Lower leg skin (tissue), 4 donors: ENCODE measurements around the gene SLC27A6. TPM values are rescaled to one million over a fixed set of nuclear protein-coding genes. Genes with fewer than 3 reads are reported as not detected.
"Not testable (repeated sequence)": the region's sequence is repeated elsewhere in the genome, so short reads cannot be mapped to it uniquely, and the experiment has no call there.

Experiments used
- DNase-seq, 2 donors: peaks; one replicate each; pipeline ENCODE4 v3.0.0-alpha.2; 2019; ENCODE audit warnings: low spot score in 2 of 2
- H3K4me3 ChIP-seq: fragments of 200-600 bp; sonication (generic); 2 replicates; pipeline ENCODE4 v1.5.1; 2017; ENCODE audit warnings: mild to moderate bottlenecking, low read depth; ENCODE audit not compliant: poor library complexity, severe bottlenecking
- CTCF ChIP-seq, 3 donors: fragments of 450-650 bp; IDR thresholded peaks; one replicate each; pipeline ENCODE4 v1.5.1; 2016; ENCODE audit warnings: antibody characterized with exemption in 3 of 3, mild to moderate bottlenecking in 3 of 3, moderate library complexity in 2 of 3
- POLR2A ChIP-seq, 2 donors: fragments of 450-650 bp; IDR thresholded peaks; one replicate each; pipeline ENCODE4 v1.6.1; 2016 to 2017; ENCODE audit warnings: antibody characterized with exemption in 2 of 2, mild to moderate bottlenecking in 1 of 2, moderate library complexity in 1 of 2
- WGBS, 2 donors: methylation state at CpG; one replicate each; pipeline ENCODE4 v1.1.5; 2018; 5-methylcytosine and 5-hydroxymethylcytosine counted together
- intact Hi-C: fragments of 100-400 bp; cut with DNase I; formaldehyde crosslinking; loops from one replicate; pipeline ENCODE4 v1.15.0; 2023; ENCODE audit warnings: low total_unique reads
- total RNA-seq, 4 donors: library from RNA; depleted of rRNA; stranded (reverse); fragments of >200 nt; gene quantifications; one replicate each; pipeline ENCODE4 v1.1.0, GENCODE V29; 2016

SLC27A6 gene
- total RNA-seq, 4 donors from 2014 or later, result 0.38 to 2.5 (median 0.65) TPM

GRCh38 chr5:128927644-128928043 is 37.6 kb upstream of the SLC27A6 start:
- H3K4me3 ChIP-seq, result no peak overlapping the region
- intact Hi-C loops, result no loop called here
- TF ChIP-seq POLR2A (IDR thresholded peaks at IDR 0.05) (no peak), CTCF (IDR thresholded peaks at IDR 0.05) (no peak)
- 44 to 64% methylated on average over 3 of the region's 3 CpGs for WGBS, 2 donors
- DNase-seq, result no peak

DNA sequence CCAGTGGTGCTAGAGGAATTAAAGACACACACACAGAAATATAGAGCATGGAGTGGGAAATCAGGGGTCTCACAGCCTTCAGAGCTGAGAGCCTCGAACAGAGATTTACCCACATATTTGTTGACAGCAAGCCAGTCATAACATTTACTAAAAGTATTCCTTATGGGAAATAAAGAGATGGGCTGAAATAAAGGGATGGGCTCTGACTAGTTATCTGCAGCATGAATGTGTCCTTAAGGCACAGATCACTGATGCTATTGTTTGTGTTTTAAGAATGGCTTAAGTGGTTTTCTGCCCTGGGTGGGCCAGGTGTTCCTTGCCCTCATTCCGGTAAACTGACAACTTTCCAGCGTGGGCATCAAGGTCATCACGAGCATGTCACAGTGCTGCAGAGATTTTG is 33.1 kb upstream of the SLC27A6 start:
- intact Hi-C loops, DNase-seq, H3K4me3 ChIP-seq: not testable (repeated sequence)
- WGBS, 2 donors, result 80 to 85% methylated on average over 4 of the region's 4 CpGs

- intact Hi-C loops, DNase-seq, H3K4me3 ChIP-seq: not testable (repeated sequence)
- WGBS, 2 donors, result 83 to 98% methylated on average over 7 to 8 of the region's 9 CpGs
These were observed 22.2 kb upstream of the SLC27A6 start for GRCh38 chr5:128943100-128943499.

DNA sequence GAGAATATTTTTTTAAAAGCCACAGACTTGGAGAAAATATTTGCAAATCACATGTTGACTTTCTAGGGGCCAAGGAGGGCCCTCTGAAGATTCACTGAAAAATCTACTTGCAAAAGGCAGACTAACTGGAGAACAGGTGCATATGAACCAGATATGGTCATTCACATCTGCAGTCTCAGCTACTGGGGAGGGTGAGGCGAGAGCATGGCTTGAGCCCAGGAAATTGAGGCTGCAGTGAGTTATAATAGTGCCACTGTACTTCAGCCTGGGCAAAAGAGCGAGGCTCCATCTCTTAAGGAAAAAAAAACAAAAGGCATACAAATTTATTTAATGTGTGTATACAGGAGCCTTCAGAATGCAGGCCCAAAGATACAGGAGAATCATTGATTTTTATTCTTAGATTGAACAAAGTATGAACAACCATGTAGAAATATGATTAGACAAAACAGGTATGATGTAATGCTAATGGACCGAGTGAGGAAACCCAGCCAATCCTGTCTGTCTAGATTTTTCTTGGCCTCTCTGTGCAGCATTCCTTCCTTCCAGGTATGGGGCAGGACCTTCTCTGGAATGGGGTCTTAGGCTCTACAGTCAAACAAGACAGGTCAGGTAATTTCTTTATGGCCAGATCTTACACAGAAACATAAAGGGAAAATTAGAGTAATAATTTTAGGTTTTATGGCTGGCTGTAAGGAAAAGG is 15.3 kb upstream of the SLC27A6 start:
- 60 to 62% methylated on average over 3 of the region's 3 CpGs for WGBS, 2 donors
- intact Hi-C loops, result no loop called here
- no peak overlapping the region for H3K4me3 ChIP-seq
- DNase-seq, result no peak
- TF ChIP-seq CTCF (IDR thresholded peaks at IDR 0.05) (no peak), POLR2A (IDR thresholded peaks at IDR 0.05) (no peak)

GRCh38 chr5:128951301-128951700 is 14.0 kb upstream of the SLC27A6 start:
- not testable (repeated sequence) for DNase-seq, H3K4me3 ChIP-seq
- WGBS, 2 donors, result 76 to 82% methylated on average over 6 of the region's 6 CpGs

GRCh38 chr5:128956164-128956563 is 9.1 kb upstream of the SLC27A6 start:
- TF ChIP-seq CTCF (IDR thresholded peaks at IDR 0.05) (no peak), POLR2A (IDR thresholded peaks at IDR 0.05) (no peak)
- intact Hi-C loops, result no loop called here
- no peak for DNase-seq
- H3K4me3 ChIP-seq, result no peak overlapping the region
- 33 to 35% methylated on average over 2 of the region's 2 CpGs for WGBS, 2 donors

More at GRCh38 chr5:128951301-128951700, 14.0 kb upstream of the SLC27A6 start:
- intact Hi-C loops, result not testable (repeated sequence)

DNA sequence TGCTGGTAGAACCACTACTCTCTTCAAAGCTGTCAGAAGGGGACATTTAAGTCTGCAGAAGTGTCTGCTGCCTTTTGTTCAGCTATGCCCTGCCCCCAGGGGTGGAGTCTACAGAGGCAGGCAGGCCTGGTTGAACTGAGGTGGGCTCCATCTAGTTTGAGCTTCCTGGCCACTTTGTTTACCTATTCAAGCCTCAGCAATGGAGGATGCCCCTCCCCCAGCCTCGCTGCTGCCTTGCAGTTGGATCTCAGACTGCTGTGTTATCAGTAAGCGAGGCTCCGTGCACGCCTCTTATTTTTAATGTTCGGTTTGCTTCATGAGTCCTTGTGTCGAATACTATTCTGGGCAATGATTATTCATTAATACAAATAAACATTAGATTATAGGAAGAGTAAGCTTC is 3.1 kb upstream of the SLC27A6 start:
- DNase-seq, result no peak
- TF ChIP-seq POLR2A (IDR thresholded peaks at IDR 0.05), result no peak
- TF ChIP-seq CTCF (IDR thresholded peaks at IDR 0.05), result no peak
- no peak overlapping the region for H3K4me3 ChIP-seq
- 85 to 89% methylated on average over 6 of the region's 6 CpGs for WGBS, 2 donors
- intact Hi-C loops, result no loop called here
